ENCODE measurements around the gene NHERF2. TPM values are rescaled to one million over a fixed set of nuclear protein-coding genes. Genes with fewer than 3 reads are reported as not detected.

The NHERF2 gene
- total and polyA plus RNA-seq, 2 of the 4 experiments (the other 2 are of a cell fraction), result 18.6 to 77.8 TPM

DNA sequence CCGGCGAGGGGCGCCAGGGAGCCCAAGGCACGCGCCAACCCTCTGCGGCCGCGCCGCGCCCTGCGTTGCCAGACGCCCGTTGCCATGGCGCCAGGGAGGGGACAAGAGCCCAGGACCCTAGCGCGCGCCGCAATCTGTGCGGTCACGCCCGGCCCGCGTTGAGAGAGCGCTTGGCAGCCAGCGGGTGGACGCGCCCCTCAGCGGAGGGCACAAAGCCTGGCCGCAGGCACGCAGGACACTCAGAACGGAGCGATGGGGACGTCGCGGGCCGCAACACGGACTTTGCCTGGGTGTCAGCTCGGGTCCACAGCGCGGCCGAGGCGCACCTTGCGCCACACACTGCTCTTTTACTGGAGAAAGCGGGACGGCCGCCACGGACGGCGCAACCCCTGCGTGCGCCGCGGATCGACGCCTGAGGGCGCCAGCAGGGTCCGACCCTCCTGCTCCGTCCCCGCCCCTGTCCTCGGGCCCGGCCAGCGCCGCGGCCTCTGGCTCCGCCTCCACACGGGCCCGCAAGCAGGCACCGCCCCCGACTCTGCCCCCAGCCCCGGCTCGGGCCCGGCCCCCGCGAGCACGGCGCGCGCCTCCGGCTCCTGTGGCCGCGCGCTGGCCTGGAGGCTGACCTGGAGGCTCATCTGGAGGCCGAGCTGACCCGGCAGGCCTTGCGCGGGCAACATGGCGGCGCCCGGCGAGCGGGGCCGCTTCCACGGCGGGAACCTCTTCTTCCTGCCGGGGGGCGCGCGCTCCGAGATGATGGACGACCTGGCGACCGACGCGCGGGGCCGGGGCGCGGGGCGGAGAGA is 43.0 kb upstream of the NHERF2 start, which contains the start of gene GFER:
Gene GFER, plus strand, starts transcription at position 650 of the 803 bp plus-strand sequence. Its CDS starts 26 bp downstream, at position 676.
- ChIA-PET CTCF (interaction anchor here (0.8 kb wide), 1 partner anchor 20 kb away, joined by 3 read pairs; no protein-coding TSS in a partner anchor), POLR2A (ENCODE audit: unreplicated experiment) (no interaction called here)
- Histone ChIP-seq H3K36me3 (ENCODE audit: control insufficient read depth, insufficient read depth, low read length) (peaks cover 19% of the 10 kb centered on the region), H3K4me1 (ENCODE audit: control insufficient read depth, insufficient read depth, low read length) (peaks cover 8% of the 10 kb centered on the region), H2AFZ (replicated peaks; ENCODE audit: low read length, poor library complexity) (peak within 1 kb of the TSS; percentile 94), H3K4me3 (ENCODE audit: insufficient read depth, low read depth, low read length) (peak within 1 kb of the TSS; percentile 76), H3K9me3 (ENCODE audit: control insufficient read depth, insufficient read depth, low read length) (no peaks in the 10 kb centered on the region), H2BK5ac (ENCODE audit: low read depth, low read length, poor library complexity, severe bottlenecking) (peak within 1 kb of the TSS; percentile 14), H2BK15ac (ENCODE audit: low read depth, low read length) (no peak within 1 kb of the TSS), H4K8ac (ENCODE audit: low read depth in 2 of 2, low read length in 2 of 2) (peak within 1 kb of the TSS; percentile 29 to 54; a peak in 3 of 4 replicates), H4K20me1 (ENCODE audit: insufficient read depth, low read length) (no peaks in the 10 kb centered on the region; the same call in none of the 2 replicates), H3K27me3 (ENCODE audit: control insufficient read depth, insufficient read depth, low read length) (peaks cover 31% of the 10 kb centered on the region; the same call in 1 of the 2 replicates), H4K91ac (ENCODE audit: insufficient read depth, low read depth, low read length) (peak within 1 kb of the TSS; percentile 39), H3K79me1 (ENCODE audit: low read depth in 1 of 2, low read length in 2 of 2) (peaks cover 21 to 29% of the 10 kb centered on the region in 2 experiments), H4K5ac (ENCODE audit: low read depth, low read length) (peak within 1 kb of the TSS; percentile 22; the same call in 1 of the 2 replicates), H3K27ac (ENCODE audit: insufficient read depth, low read length) (peak within 1 kb of the TSS; percentile 30), H3K18ac (ENCODE audit: low read depth, low read length) (no peak within 1 kb of the TSS), H3K4ac (ENCODE audit: low read depth, low read length) (peak within 1 kb of the TSS; percentile 30), H2AK9ac (replicated peaks; ENCODE audit: low read depth, low read length, poor library complexity) (peak within 1 kb of the TSS; percentile 95), H3K14ac (replicated peaks; ENCODE audit: low read depth, low read length) (peak within 1 kb of the TSS; percentile 85), H3K56ac (ENCODE audit: extremely low read depth, insufficient read depth, low read length) (peak within 1 kb of the TSS; percentile 65), H2BK120ac (ENCODE audit: low read depth, low read length) (no peak within 1 kb of the TSS), H2AK5ac (ENCODE audit: low read depth, low read length) (peak within 1 kb of the TSS; percentile 34), H2BK20ac (ENCODE audit: low read depth, low read length) (no peak within 1 kb of the TSS), H3K23ac (ENCODE audit: low read depth, low read length) (peak within 1 kb of the TSS; percentile 89), H3K9me1 (ENCODE audit: insufficient read depth, low read length) (peaks cover 9% of the 10 kb centered on the region), H3K4me2 (ENCODE audit: low read depth, low read length) (peak within 1 kb of the TSS; percentile 92), H3K9ac (ENCODE audit: low read depth, low read length) (peak within 1 kb of the TSS; percentile 71)
- WGBS, 2 experiments (ENCODE audit: extremely low coverage in 2 of 2, insufficient read length in 1 of 2), result 1% methylated on average over 69 of the region's 109 CpGs; no CpG with 5 or more reads in 1 of the 2 experiments
- ATAC-seq (ENCODE audit: low read depth) (peak; percentile 97), DNase-seq (peak; percentile 93)
- in situ Hi-C loops (cut with MboI; ENCODE audit: low sequenced_read_pairs) (no loop called here), dilution Hi-C loops (cut with HindIII; ENCODE audit: low sequenced_read_pairs, unreplicated experiment) (no loop called here), intact Hi-C loops (cut with micrococcal nuclease) (no loop called here)
- BruUV-seq (replicated peaks), result no TSS peak
- TF ChIP-seq, protein P1, sequence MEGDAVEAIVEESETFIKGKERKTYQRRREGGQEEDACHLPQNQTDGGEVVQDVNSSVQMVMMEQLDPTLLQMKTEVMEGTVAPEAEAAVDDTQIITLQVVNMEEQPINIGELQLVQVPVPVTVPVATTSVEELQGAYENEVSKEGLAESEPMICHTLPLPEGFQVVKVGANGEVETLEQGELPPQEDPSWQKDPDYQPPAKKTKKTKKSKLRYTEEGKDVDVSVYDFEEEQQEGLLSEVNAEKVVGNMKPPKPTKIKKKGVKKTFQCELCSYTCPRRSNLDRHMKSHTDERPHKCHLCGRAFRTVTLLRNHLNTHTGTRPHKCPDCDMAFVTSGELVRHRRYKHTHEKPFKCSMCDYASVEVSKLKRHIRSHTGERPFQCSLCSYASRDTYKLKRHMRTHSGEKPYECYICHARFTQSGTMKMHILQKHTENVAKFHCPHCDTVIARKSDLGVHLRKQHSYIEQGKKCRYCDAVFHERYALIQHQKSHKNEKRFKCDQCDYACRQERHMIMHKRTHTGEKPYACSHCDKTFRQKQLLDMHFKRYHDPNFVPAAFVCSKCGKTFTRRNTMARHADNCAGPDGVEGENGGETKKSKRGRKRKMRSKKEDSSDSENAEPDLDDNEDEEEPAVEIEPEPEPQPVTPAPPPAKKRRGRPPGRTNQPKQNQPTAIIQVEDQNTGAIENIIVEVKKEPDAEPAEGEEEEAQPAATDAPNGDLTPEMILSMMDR (conservative IDR thresholded peaks at IDR 0.05; ENCODE audit: low read depth, low read length), result peak; percentile 54
- TF ChIP-seq CHD1 (IDR thresholded peaks at IDR 0.05; ENCODE audit: low read depth, low read length) (no peak), POLR2A (IDR thresholded peaks at IDR 0.05; ENCODE audit: low read depth, low read length) (peak; percentile 75), NFE2L2 (IDR thresholded peaks at IDR 0.05; ENCODE audit: low read depth, low read length) (no peak), BHLHE40 (IDR thresholded peaks at IDR 0.05; ENCODE audit: low read depth, low read length) (peak; percentile 61), RAD21 (IDR thresholded peaks at IDR 0.05; ENCODE audit: low read length) (peak; percentile 7; the same call in 1 of the 2 replicates), RCOR1 (IDR thresholded peaks at IDR 0.05; ENCODE audit: insufficient replicate concordance, low read length) (no peak), SMC3 (IDR thresholded peaks at IDR 0.05; ENCODE audit: low read depth, low read length) (peak; percentile 26; the same call in 1 of the 2 replicates), MAZ (IDR thresholded peaks at IDR 0.05; ENCODE audit: borderline replicate concordance, low read depth, low read length) (peak; percentile 93; the same call in 1 of the 2 replicates), CEBPB (IDR thresholded peaks at IDR 0.05; ENCODE audit: low read depth, low read length) (peak; percentile 42; the same call in 1 of the 2 replicates), RFX5 (IDR thresholded peaks at IDR 0.05; ENCODE audit: low read depth, low read length) (no peak), MXI1 (IDR thresholded peaks at IDR 0.05; ENCODE audit: borderline replicate concordance, low read depth, low read length) (no peak; the same call in 1 of the 2 replicates), FOS (IDR thresholded peaks at IDR 0.05; ENCODE audit: low read depth, low read length) (no peak), MAFK (IDR thresholded peaks at IDR 0.05; ENCODE audit: low read depth, low read length) (no peak)
- TF ChIP-seq, protein P2, sequence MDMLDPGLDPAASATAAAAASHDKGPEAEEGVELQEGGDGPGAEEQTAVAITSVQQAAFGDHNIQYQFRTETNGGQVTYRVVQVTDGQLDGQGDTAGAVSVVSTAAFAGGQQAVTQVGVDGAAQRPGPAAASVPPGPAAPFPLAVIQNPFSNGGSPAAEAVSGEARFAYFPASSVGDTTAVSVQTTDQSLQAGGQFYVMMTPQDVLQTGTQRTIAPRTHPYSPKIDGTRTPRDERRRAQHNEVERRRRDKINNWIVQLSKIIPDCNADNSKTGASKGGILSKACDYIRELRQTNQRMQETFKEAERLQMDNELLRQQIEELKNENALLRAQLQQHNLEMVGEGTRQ (IDR thresholded peaks at IDR 0.05; ENCODE audit: low read depth, low read length), result no peak
